Endothelial cell of umbilical vein (primary cell): ENCODE results near the gene RNPEP. TPM values are rescaled to one million over a fixed set of nuclear protein-coding genes. Genes with fewer than 3 reads are reported as not detected.

Experiments
- microRNA-seq: library from miRNA; unstranded; fragments of <30 nt; microRNA quantifications from one replicate; pipeline ENCODE4 v1.2.0, GENCODE V29; 2021; ENCODE audit warnings: borderline number of aligned reads, borderline replicate concordance
- polyA plus RNA-seq, 4 experiments: library from polyadenylated mRNA; depleted of rRNA in 3 of 4; stranded (reverse) in 3 of 4; unstranded in 1 of 4; fragments of >200 nt; gene quantifications; 2 replicates each; pipeline versions ENCODE4 v1.2.1 to v1.2.3, GENCODE V29; 2011 to 2012; ENCODE audit warnings: missing spikeins in 1 of 4
- small RNA-seq: library from RNA; depleted of rRNA; stranded (forward); fragments of <200 nt; gene quantifications from one replicate; pipeline ENCODE3, GENCODE V24; 2012; ENCODE audit warnings: low replicate concordance, low read depth; ENCODE audit not compliant: insufficient read depth, insufficient read length
- total RNA-seq: library from RNA; stranded (reverse); gene quantifications from 2 replicates; pipeline ENCODE4 v1.2.3, GENCODE V29; 2021

RNPEP gene
- total and polyA plus RNA-seq, 2 donors (not counting 3 experiments of a cell fraction or from before 2014, with no cell fraction given), result 56.1 to 73.5 TPM

Small RNA genes lying within 50 kb of the gene (microRNA-seq; reads per million reads assigned to microRNA genes)
- gene MIR6740, result not detected

Small RNA genes lying within 50 kb of the gene (small RNA-seq; reads per million reads assigned to genes)
- gene AL691482.1 (not detected), gene AL691482.2 (not detected), gene MIR6740 (not detected), gene RF00156 (not detected)

Other genes with a start within 250 kb of the RNPEP start
- gene IPO9, start 153.5 kb upstream of the RNPEP start, total RNA-seq, result 104 and 114 TPM in 2 replicates
- gene IPO9, start 153.5 kb upstream of the RNPEP start, polyA plus RNA-seq, result 53.4 and 74.6 TPM in 2 replicates
- 21.2 and 25.6 TPM in 2 replicates for gene SHISA4, start 93.8 kb upstream of the RNPEP start, total RNA-seq
- 78.2 and 95.1 TPM in 2 replicates for gene SHISA4, start 93.8 kb upstream of the RNPEP start, polyA plus RNA-seq
- gene LMOD1, start 36.1 kb upstream of the RNPEP start, total RNA-seq, result 0.12 and 0.33 TPM in 2 replicates
- gene LMOD1, start 36.1 kb upstream of the RNPEP start, polyA plus RNA-seq, result 0.08 and 0.19 TPM in 2 replicates
- gene TIMM17A, start 27.1 kb upstream of the RNPEP start, total RNA-seq, result 93.7 and 105 TPM in 2 replicates
- 41.1 and 57.9 TPM in 2 replicates for gene TIMM17A, start 27.1 kb upstream of the RNPEP start, polyA plus RNA-seq
- 0.09 and 0.29 TPM in 2 replicates for gene ELF3, start 27.9 kb downstream of the RNPEP start, total RNA-seq
- 0.07 and 0.14 TPM in 2 replicates for gene ELF3, start 27.9 kb downstream of the RNPEP start, polyA plus RNA-seq
- not detected in 2 replicates for gene GPR37L1, start 140.3 kb downstream of the RNPEP start, total RNA-seq
- gene GPR37L1, start 140.3 kb downstream of the RNPEP start, polyA plus RNA-seq, result not detected in 2 replicates
- gene ARL8A, start 162.1 kb downstream of the RNPEP start, total RNA-seq, result 69.5 and 75.6 TPM in 2 replicates
- 54.3 and 57.9 TPM in 2 replicates for gene ARL8A, start 162.1 kb downstream of the RNPEP start, polyA plus RNA-seq
- gene PTPN7, start 178.0 kb downstream of the RNPEP start, total RNA-seq, result 0.86 and 1.9 TPM in 2 replicates
- 1.8 and 2.4 TPM in 2 replicates for gene PTPN7, start 178.0 kb downstream of the RNPEP start, polyA plus RNA-seq
- not detected in 2 replicates for gene LGR6, start 211.2 kb downstream of the RNPEP start, total RNA-seq
- not detected in 2 replicates for gene LGR6, start 211.2 kb downstream of the RNPEP start, polyA plus RNA-seq